Type B pancreatic cell (in vitro differentiated cells): ENCODE measurements around the gene SCN9A. TPM values are rescaled to one million over a fixed set of nuclear protein-coding genes. Genes with fewer than 3 reads are reported as not detected.

Experiments used
- DNase-seq: peaks from one replicate; pipeline ENCODE4 v3.0.0; 2021; ENCODE audit warnings: mixed read lengths; ENCODE audit not compliant: unreplicated experiment; ENCODE audit errors: extremely low spot score
- H3K27ac Mint-ChIP-seq: 2 replicates; pipeline ENCODE4 v1.8.0; 2021; ENCODE audit warnings: mild to moderate bottlenecking, mixed read lengths
- H3K27me3 Mint-ChIP-seq: 2 replicates; pipeline ENCODE4 v1.8.0; 2021; ENCODE audit warnings: mixed read lengths
- H3K36me3 Mint-ChIP-seq: 2 replicates; pipeline ENCODE4 v1.8.0; 2021; ENCODE audit warnings: mixed read lengths
- H3K4me1 Mint-ChIP-seq: one replicate; pipeline ENCODE4 v1.8.0; 2021; ENCODE audit warnings: mixed read lengths; ENCODE audit not compliant: unreplicated experiment
- H3K4me3 Mint-ChIP-seq: 2 replicates; pipeline ENCODE4 v1.8.0; 2021; ENCODE audit warnings: mild to moderate bottlenecking, mixed read lengths
- H3K9me3 Mint-ChIP-seq: 2 replicates; pipeline ENCODE4 v1.8.0; 2021; ENCODE audit warnings: mixed read lengths
- total RNA-seq: library from RNA; stranded (reverse); gene quantifications from 2 replicates; pipeline ENCODE4 v1.2.1, GENCODE V29; 2021; ENCODE audit warnings: low replicate concordance
- TF ChIP-seq, protein P1 (sequence below): fragments of 200-600 bp; sonication (generic); conservative IDR thresholded peaks from 2 replicates; pipeline ENCODE4 v1.5.0; 2021; ENCODE audit warnings: antibody characterized with exemption, mild to moderate bottlenecking

SCN9A gene
- total RNA-seq, 1 donor from 2014 or later = 6.2 TPM

DNA sequence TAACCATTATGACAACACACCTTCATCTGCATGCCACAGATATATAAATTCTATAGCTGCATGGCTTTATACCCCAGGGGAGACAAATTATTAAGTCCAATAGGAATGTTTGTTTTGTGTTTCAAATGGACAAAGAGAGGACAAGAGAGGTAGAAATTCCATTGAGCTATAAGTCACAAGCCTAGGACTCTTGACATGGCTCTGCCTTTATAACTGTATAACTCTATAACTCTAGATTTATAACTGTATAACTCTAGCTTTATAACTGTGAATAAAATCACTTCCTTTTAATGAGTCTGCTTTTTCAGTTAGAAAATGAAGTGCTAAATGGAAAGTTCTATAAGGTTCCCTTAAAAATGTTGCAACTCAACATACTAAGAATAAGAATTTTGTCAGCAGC lies 106.4 kb downstream of the SCN9A start:
- DNase-seq = no peak
- H3K4me3 Mint-ChIP-seq = no peak overlapping the region
- H3K36me3 Mint-ChIP-seq = no peaks in the 10 kb centered on the region
- no peak overlapping the region for H3K27ac Mint-ChIP-seq
- no peaks in the 10 kb centered on the region for H3K27me3 Mint-ChIP-seq
- no peaks in the 10 kb centered on the region for H3K4me1 Mint-ChIP-seq
- TF ChIP-seq, protein P1, sequence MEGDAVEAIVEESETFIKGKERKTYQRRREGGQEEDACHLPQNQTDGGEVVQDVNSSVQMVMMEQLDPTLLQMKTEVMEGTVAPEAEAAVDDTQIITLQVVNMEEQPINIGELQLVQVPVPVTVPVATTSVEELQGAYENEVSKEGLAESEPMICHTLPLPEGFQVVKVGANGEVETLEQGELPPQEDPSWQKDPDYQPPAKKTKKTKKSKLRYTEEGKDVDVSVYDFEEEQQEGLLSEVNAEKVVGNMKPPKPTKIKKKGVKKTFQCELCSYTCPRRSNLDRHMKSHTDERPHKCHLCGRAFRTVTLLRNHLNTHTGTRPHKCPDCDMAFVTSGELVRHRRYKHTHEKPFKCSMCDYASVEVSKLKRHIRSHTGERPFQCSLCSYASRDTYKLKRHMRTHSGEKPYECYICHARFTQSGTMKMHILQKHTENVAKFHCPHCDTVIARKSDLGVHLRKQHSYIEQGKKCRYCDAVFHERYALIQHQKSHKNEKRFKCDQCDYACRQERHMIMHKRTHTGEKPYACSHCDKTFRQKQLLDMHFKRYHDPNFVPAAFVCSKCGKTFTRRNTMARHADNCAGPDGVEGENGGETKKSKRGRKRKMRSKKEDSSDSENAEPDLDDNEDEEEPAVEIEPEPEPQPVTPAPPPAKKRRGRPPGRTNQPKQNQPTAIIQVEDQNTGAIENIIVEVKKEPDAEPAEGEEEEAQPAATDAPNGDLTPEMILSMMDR = no peak
- H3K9me3 Mint-ChIP-seq = no peaks in the 10 kb centered on the region

DNA sequence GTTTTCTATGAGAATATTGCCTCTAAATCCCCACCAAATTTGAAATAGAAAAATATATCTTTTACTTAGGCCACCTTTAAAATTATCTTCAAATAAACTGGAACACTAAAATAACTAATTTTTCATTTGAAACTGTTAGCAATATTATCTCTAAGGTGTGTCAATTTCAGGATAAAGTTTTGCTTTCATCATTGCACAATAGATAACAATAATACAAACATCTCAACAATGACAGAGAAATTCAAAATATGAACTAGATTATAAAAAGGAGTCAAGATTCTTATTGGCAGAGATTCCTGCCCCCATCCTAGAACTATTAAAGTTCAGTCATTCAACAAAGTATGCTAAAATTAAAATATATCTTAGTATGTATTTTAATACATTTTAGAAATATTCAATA lies 117.9 kb downstream of the SCN9A start:
- Mint-ChIP-seq H3K9me3 (no peaks in the 10 kb centered on the region), H3K4me3 (no peak overlapping the region), H3K27ac (no peak overlapping the region), H3K4me1 (no peaks in the 10 kb centered on the region), H3K27me3 (no peaks in the 10 kb centered on the region), H3K36me3 (no peaks in the 10 kb centered on the region)
- no peak for DNase-seq
- TF ChIP-seq, protein P1 = no peak

DNA sequence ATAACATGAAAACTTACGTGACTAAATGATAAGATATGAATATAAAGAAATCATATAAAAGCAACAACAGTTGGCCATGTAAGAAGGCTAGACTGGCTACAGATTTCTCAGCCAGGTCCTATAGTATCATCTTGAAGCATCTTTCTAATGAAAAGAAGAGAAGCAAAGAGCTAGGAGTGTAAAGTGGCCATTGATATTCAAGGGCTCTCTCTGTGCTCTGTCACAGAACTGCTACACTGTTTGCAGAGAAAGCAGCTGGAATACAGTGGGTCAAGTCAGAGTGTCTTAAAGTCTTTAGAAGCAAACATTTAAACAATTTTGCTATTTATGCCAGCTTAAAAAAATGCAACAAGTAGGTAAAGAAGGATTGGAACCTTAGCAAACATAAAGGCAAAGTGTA lies 118.8 kb downstream of the SCN9A start:
- TF ChIP-seq, protein P1 = no peak
- Mint-ChIP-seq H3K9me3 (no peaks in the 10 kb centered on the region), H3K36me3 (no peaks in the 10 kb centered on the region), H3K4me1 (no peaks in the 10 kb centered on the region), H3K27ac (no peak overlapping the region), H3K4me3 (no peak overlapping the region), H3K27me3 (no peaks in the 10 kb centered on the region)
- no peak for DNase-seq

DNA sequence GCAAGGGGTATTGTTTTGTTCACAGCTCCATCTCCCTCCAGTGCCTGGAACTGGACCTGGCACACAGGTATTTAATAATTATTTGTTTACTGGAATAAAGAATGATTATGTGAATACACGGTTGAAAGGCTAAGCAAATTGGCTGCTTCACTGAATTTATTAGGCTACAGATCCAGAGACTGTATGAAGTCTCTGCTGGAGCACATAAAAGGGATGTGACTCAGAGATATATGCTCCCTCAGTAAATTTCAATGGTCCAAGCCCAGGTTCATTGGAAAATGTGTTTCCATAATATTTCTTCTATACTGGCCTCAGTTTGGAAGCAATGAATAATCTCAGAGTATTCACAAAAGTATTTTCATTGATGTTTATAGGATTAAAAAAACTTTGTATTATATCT lies 126.4 kb downstream of the SCN9A start:
- no peak overlapping the region for H3K27ac Mint-ChIP-seq

DNA sequence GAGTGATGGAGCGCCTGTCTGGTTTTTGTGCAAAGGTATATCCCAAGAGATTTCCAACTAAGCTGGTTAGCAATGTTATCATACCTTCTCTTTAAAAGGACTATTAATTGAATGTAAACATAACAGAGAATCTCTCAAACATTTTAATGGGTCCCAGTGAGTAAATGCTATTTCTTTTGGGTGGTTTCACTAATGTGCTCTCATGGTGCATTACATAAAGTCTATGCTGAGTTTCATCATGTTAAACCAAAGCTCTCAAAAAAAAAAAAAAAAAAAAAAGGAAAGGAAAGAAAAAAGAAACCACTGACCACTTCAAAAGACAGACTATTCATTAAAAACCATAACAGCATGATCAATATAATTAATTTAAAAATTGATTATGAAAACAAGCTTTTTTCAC lies 128.8 kb downstream of the SCN9A start:
- H3K36me3 Mint-ChIP-seq = no peaks in the 10 kb centered on the region
- TF ChIP-seq, protein P1 = no peak
- no peak for DNase-seq
- H3K9me3 Mint-ChIP-seq = no peaks in the 10 kb centered on the region
- H3K27ac Mint-ChIP-seq = no peak overlapping the region
- no peaks in the 10 kb centered on the region for H3K4me1 Mint-ChIP-seq
- H3K4me3 Mint-ChIP-seq = no peak overlapping the region
- no peaks in the 10 kb centered on the region for H3K27me3 Mint-ChIP-seq

More for the DNA sequence above, 126.4 kb downstream of the SCN9A start:
- no peaks in the 10 kb centered on the region for H3K36me3 Mint-ChIP-seq
- no peaks in the 10 kb centered on the region for H3K9me3 Mint-ChIP-seq
- H3K4me1 Mint-ChIP-seq = no peaks in the 10 kb centered on the region
- H3K4me3 Mint-ChIP-seq = no peak overlapping the region
- TF ChIP-seq, protein P1 = no peak
- H3K27me3 Mint-ChIP-seq = no peaks in the 10 kb centered on the region
- DNase-seq = no peak

DNA sequence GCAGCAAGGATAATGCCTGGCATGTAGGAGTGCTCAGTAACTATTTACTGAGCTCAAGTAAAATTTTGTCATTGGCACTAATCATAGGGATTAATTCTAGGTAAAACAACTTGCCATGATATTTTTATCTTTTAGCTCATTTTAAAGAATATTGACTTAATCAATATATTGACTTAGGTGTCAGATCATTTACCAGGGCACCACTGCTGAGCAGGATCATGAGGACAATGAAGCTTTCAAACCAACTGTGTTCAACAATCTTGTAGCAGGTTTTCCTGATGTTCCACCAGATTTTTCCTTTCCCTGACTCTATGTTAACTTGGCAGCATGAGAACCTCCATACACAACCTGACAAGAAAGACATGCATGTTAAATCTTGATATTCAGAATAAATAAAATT lies 133.4 kb downstream of the SCN9A start:
- DNase-seq = no peak
- H3K27ac Mint-ChIP-seq = no peak overlapping the region
- TF ChIP-seq, protein P1 = no peak
- H3K9me3 Mint-ChIP-seq = no peaks in the 10 kb centered on the region
- no peaks in the 10 kb centered on the region for H3K36me3 Mint-ChIP-seq
- H3K4me1 Mint-ChIP-seq = no peaks in the 10 kb centered on the region
- H3K4me3 Mint-ChIP-seq = no peak overlapping the region
- no peaks in the 10 kb centered on the region for H3K27me3 Mint-ChIP-seq
